Activated naive CD8-positive, alpha-beta T cell treated with anti-CD3 and anti-CD28 coated beads, Interleukin-2, amount 50 U/mL, for 16 hours (primary cell): ENCODE measurements around the gene ANKLE2.

Experiments
- DNase-seq: peaks from one replicate; pipeline ENCODE4 v3.0.0-alpha.2; 2020; ENCODE audit warnings: low read depth, low spot score

ANKLE2 gene

GRCh38 chr12:132747395-132747794, 14.2 kb downstream of the ANKLE2 start:
- no peak for DNase-seq

GRCh38 chr12:132746613-132747012, 15.0 kb downstream of the ANKLE2 start:
- no peak for DNase-seq

GRCh38 chr12:132743831-132744230, 17.8 kb downstream of the ANKLE2 start:
- no peak for DNase-seq

- no peak for DNase-seq
Observed at GRCh38 chr12:132741620-132742019, 20.0 kb downstream of the ANKLE2 start.

GRCh38 chr12:132740652-132741051, 21.0 kb downstream of the ANKLE2 start:
- no peak for DNase-seq

GRCh38 chr12:132740313-132740646, 21.4 kb downstream of the ANKLE2 start:
- DNase-seq, result no peak

GRCh38 chr12:132739600-132740312, 21.9 kb downstream of the ANKLE2 start:
- DNase-seq, result no peak

- no peak for DNase-seq
Observed at GRCh38 chr12:132736913-132737312, 24.7 kb downstream of the ANKLE2 start.

GRCh38 chr12:132736378-132736777, 25.3 kb downstream of the ANKLE2 start:
- no peak for DNase-seq

- DNase-seq, result no peak
Observed at GRCh38 chr12:132735496-132735895, 26.1 kb downstream of the ANKLE2 start.

- DNase-seq, result no peak
Observed at GRCh38 chr12:132734206-132734605, 27.4 kb downstream of the ANKLE2 start.

GRCh38 chr12:132731574-132731973, 30.1 kb downstream of the ANKLE2 start:
- DNase-seq, result no peak

GRCh38 chr12:132730353-132730752, 31.3 kb downstream of the ANKLE2 start:
- DNase-seq, result no peak

- no peak for DNase-seq
Observed at GRCh38 chr12:132729541-132730320, 31.9 kb downstream of the ANKLE2 start.

GRCh38 chr12:132728502-132728901, 33.1 kb downstream of the ANKLE2 start:
- no peak for DNase-seq

- no peak for DNase-seq
Observed at GRCh38 chr12:132727091-132727794, 34.4 kb downstream of the ANKLE2 start.

GRCh38 chr12:132726386-132726785, 35.2 kb downstream of the ANKLE2 start:
- DNase-seq, result no peak

GRCh38 chr12:132724506-132725241, 37.0 kb downstream of the ANKLE2 start:
- DNase-seq, result no peak

- no peak for DNase-seq
Observed at GRCh38 chr12:132723764-132724140, 37.9 kb downstream of the ANKLE2 start.

- DNase-seq, result no peak
Observed at GRCh38 chr12:132723015-132723763, 38.4 kb downstream of the ANKLE2 start.
